ENCODE results near the gene NPM1.

Gene NPM1

GRCh38 chr5:171442287-171443042, 54.8 kb downstream of the NPM1 start:
- no peak overlapping the region for H3K27ac ChIP-seq

DNA sequence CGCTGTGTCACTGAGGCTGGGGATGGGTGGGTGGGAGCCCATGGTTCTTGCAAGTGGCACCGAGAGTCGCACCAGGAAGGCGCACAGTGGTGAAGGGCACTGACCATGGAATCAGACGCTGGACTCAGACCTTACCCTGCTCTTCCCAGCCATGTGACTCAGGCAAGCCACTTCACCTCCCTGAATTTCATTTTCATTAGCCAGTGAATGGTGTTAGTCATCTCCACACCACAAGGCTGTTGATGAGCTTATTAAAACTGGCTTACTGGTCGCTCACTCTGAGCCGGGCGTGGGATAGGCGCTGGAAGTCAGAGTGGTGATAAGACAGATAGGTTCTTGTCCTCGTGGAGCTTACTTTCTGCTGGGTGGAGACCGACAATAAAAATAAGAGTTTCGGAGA, 56.9 kb downstream of the NPM1 start:
- TF ChIP-seq CTCF (IDR thresholded peaks at IDR 0.05) (no peak), ZFX (IDR thresholded peaks at IDR 0.05; ENCODE audit: borderline replicate concordance) (no peak)
- H3K27ac ChIP-seq, result no peak overlapping the region

More at GRCh38 chr5:171442287-171443042, 54.8 kb downstream of the NPM1 start:
- TF ChIP-seq CTCF (IDR thresholded peaks at IDR 0.05) (no peak), ZFX (IDR thresholded peaks at IDR 0.05; ENCODE audit: borderline replicate concordance) (no peak)

- H3K27ac ChIP-seq, result no peak overlapping the region
- TF ChIP-seq ZFX (IDR thresholded peaks at IDR 0.05; ENCODE audit: borderline replicate concordance) (no peak), CTCF (IDR thresholded peaks at IDR 0.05) (no peak)
These were observed 58.2 kb downstream of the NPM1 start for GRCh38 chr5:171445644-171446516.

DNA sequence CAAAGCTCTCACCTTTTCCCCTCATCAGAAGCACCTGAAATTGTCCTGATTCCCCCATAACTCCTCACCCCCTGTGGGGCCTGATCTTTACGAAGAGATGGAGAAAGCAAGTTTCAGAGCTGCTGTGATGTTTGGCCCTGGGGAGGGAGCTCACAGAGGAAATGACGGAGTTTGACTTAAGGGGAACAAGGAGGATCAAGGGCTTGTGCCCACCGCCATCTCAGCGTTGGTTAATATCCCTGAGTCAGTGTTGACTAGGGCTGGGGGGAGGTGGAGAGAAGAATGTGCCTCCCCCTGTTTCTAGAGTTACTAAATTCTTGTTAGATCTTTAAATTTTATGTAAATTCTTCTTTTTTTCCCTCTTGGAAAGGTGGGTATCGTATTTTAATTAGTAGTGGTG, 59.6 kb downstream of the NPM1 start:
- TF ChIP-seq CTCF (IDR thresholded peaks at IDR 0.05) (no peak), ZFX (IDR thresholded peaks at IDR 0.05; ENCODE audit: borderline replicate concordance) (no peak)

DNA sequence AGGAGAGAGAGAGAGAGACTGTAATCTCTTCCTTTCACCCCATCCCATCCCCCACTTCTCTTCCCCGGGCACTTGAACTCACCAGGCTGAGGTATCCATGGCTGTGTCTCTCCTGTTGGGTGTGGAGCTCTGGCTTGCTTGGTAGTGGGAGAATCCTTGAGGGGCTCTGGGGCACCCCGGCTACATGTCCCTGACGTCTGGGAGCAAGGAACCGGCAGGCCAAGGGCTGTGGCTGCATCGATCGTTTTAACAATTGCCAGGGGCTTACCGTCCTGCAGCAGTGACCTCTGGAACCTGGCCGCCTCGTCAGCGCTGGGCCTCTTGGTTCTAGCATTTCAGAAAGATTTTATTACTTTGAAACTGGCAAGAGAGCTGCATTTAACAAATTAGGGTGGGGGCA, 61.8 kb downstream of the NPM1 start:
- TF ChIP-seq CTCF (IDR thresholded peaks at IDR 0.05) (no peak), ZFX (IDR thresholded peaks at IDR 0.05; ENCODE audit: borderline replicate concordance) (no peak)

More for the DNA sequence above, 59.6 kb downstream of the NPM1 start:
- no peak overlapping the region for H3K27ac ChIP-seq

DNA sequence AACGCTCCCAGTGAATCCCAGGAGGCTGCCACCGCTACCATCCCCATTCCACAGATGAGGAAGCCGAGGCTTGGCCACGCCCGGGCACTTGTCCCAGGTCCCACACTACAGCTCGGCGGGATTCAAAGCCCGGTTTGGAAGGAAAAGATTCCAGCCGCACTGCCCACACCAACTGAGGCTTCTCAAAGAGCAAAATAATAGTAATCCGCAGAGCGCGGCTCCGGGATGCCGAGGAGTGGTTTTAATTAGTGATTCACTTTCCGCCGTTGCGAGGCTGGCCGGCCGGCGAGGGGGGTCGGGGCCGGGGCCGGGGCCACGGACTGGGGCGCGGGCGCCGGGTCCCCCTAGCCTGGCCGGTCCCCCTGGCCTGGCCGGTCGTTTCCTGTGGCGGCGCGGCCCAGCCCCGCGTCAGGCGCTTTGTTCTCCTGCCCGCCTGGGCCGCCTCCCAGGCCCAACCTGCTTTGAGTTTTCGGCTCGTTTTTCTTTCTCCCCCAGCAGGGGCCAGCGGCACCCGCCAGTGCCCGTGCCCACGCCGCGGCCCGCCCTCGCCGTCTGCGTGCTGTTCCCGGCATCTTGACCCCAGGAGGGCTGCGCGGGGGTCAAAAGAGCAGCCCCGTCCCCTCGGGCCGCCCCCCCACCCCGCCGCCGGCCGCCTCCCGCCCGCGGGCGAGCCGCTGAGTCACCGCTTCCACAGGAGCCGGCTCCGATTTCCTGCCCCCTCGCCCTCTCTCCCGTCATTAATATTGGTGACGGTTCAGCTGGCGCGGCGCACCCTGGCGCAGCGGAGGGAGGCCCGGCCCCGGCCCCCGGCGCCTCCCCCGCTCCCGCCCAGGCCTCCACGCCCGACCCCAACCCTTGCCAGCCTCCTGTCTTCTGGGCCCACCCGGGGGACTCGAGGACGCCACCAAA, 63.0 kb downstream of the NPM1 start:
- no peak overlapping the region for H3K27ac ChIP-seq
- TF ChIP-seq ZFX (IDR thresholded peaks at IDR 0.05; ENCODE audit: borderline replicate concordance) (no peak), CTCF (IDR thresholded peaks at IDR 0.05) (no peak)

More for the DNA sequence above, 61.8 kb downstream of the NPM1 start:
- H3K27ac ChIP-seq, result no peak overlapping the region
